HG02798 (cell line): ENCODE data around the gene CTNNBIP1.

Experiments used
- ATAC-seq: cut with Tn5 transposase; IDR thresholded peaks from one replicate; pipeline ENCODE4 v1.9.1; 2021; ENCODE audit warnings: mild to moderate bottlenecking; ENCODE audit not compliant: unreplicated experiment, poor library complexity

CTNNBIP1 gene

GRCh38 chr1:9840176-9840575 lies 69.9 kb downstream of the CTNNBIP1 start:
- ATAC-seq = no peak

GRCh38 chr1:9838946-9839345 lies 71.1 kb downstream of the CTNNBIP1 start:
- no peak for ATAC-seq

DNA sequence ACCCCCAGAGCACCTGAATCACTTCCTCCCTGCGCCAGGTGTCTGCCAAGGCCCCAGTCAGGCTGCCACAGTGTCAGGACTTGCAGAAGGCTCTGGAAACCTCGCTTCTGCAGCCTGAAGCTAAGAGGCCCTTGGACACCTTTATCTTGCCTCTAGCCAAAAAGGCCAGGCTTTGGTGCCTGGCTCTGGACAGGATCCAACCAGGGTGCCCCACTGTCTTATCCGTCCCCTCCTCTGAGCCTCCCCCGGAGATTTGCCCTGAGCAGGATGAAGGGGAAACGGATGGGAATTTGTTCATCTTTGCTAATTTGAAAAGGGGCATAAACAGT lies 73.5 kb downstream of the CTNNBIP1 start:
- ATAC-seq = no peak

DNA sequence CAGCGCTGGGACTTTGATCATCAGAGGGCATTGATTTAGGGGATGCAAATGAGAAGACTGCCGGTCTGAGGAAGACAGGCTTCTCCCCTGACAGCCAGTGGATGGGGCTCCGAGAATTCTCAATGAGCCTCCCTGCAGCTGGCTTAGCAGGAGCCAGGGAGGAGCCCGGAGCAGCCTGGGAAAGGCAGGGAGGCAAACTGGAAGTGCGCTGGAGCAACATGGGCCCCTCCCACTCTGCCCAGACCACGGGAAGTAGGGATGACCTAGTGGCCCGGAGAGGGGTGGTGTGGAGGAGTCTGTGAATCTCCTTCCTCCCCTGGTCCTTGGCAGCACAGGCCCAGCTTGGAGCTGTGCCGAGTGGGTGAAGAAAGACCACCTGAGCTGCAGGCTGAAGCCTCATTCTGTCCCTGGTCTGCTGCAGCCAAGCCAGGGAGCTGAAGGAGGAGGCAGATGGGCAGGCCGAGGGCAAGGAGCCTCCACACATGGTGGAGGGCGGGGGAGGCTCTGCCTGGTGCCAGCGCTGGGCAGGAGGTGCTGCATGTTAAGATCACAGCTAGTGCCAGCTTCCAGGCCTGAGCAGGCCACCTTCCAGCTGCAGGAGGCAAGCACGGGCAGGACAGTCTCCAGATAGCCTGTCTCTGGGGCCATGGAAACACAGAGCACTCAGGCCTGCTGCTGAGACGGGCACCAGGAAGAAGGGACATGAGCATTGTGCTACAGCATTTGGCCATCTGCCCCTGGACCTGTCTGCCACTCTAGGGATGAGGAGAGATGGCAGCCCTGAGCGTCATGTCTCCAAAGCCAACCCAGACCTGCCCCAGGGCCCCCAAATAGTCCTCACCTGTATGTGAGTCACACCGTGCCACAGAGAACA lies 74.1 kb downstream of the CTNNBIP1 start:
- no peak for ATAC-seq

GRCh38 chr1:9835404-9835757 lies 74.7 kb downstream of the CTNNBIP1 start:
- no peak for ATAC-seq

- no peak for ATAC-seq
These were observed 76.4 kb downstream of the CTNNBIP1 start for GRCh38 chr1:9833632-9834031.

DNA sequence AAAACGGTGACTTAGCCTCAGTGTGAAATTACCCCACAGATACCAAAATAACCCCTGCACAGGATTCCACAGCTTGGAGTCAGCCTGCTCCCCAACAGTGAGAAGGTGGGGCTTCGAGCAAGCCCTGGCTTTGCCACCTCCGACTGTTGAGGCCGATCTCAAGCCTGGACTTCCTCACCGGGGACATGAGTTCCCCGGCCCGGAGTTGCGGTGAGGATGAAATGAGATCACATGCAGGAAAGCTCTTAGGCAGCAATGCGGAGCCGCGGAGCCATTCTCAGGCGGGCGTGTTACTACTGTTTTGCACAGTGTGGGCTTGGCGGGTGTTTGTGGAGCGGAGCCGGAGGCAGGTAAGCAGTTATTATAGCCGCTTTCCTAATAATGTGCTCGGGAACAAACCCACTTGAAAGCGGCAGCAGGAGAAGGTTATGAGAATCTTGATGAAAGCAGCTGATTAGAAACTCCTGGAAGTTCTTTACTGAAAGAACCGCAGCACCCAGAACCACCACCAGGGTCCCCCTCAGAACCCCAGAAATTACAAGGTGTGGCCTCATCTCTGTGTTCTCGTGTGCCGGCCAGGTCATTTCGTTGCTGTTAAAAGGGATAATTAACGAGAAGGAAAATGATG lies 82.4 kb downstream of the CTNNBIP1 start:
- no peak for ATAC-seq

DNA sequence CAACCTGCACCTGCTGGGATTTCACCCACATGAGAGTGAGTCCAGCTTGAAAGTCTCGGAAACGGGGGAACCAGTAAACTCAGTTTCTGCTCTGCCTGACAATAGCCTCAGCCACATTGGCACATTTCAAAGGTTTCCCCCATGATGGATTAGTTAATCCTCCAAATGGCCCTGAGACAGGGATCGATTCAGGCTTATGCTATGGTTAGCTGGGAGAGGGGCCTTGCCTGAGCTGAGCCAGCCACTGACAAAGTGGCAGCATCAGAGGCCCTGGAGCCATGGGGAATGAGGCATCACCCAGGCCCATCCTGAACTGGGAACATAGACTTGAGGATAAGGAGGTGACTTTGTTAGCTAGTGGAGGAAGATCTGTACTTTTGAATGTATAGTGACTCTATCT lies 83.5 kb downstream of the CTNNBIP1 start:
- no peak for ATAC-seq

GRCh38 chr1:9826087-9826486 lies 84.0 kb downstream of the CTNNBIP1 start:
- no peak for ATAC-seq

GRCh38 chr1:9825093-9826074 lies 84.7 kb downstream of the CTNNBIP1 start:
- no peak for ATAC-seq

- ATAC-seq = no peak
These were observed 85.4 kb downstream of the CTNNBIP1 start for GRCh38 chr1:9824702-9825089.

- ATAC-seq = peak; percentile 68
These were observed 85.9 kb downstream of the CTNNBIP1 start, which contains the start of gene CLSTN1 for GRCh38 chr1:9823943-9824701. CLSTN1 (minus strand) TSS chr1:9823965; CDS start chr1:9823733, 232 bp downstream.

DNA sequence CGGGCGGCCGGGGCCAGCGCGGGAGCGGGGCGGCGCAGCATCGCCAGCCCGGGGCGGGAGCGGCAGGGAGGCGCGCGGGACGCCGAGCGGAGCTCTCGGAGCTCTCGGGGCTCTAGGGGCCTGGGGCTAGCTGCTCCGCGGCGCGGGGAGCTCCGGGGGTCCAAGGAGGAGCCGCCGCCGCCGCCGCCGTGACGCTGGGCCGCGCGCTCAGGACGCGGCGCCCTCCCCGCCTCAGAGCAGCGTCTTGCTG lies 86.5 kb downstream of the CTNNBIP1 start:
- ATAC-seq = peak; percentile 22

- no peak for ATAC-seq
These were observed 87.0 kb downstream of the CTNNBIP1 start for GRCh38 chr1:9822897-9823692.

GRCh38 chr1:9822490-9822889 lies 87.6 kb downstream of the CTNNBIP1 start:
- ATAC-seq = no peak

GRCh38 chr1:9821710-9822109 lies 88.4 kb downstream of the CTNNBIP1 start:
- no peak for ATAC-seq

- ATAC-seq = no peak
These were observed 89.5 kb downstream of the CTNNBIP1 start for GRCh38 chr1:9820521-9820920.

GRCh38 chr1:9817734-9818133 lies 92.3 kb downstream of the CTNNBIP1 start:
- ATAC-seq = no peak

DNA sequence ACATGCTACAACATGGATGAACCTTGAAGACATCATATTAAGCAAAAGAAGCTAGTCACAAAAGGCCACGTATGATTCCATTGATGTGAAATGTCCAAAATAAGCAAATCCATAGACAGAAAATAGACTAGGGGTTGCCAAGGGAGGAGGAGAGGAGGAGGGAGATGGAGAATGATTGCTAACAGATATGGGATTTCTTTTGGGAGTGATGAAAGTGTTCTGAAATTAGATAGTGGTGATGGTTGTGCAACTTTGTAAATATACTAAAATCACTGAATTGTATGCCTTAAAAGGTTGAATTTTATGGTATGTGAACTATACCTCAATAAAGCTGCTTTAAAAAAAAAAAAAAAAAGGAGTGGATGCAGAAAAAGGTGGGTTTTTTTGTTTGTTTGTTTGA lies 93.9 kb downstream of the CTNNBIP1 start:
- no peak for ATAC-seq

- ATAC-seq = no peak
These were observed 94.9 kb downstream of the CTNNBIP1 start for GRCh38 chr1:9815150-9815549.
